ENCODE measurements around the gene RBMS1. TPM values are rescaled to one million over a fixed set of nuclear protein-coding genes. Genes with fewer than 3 reads are reported as not detected.
A peak's percentile ranks its signal among the peaks of the same experiment; 100 is the strongest.

Gene RBMS1
- total RNA-seq, 5 donors from 2014 or later (not counting 1 experiment from before 2014, with no cell fraction given) = 94.2 to 137 (median 105) TPM

- H3K36me3 Mint-ChIP-seq = peaks cover 81% of the 10 kb centered on the region
- Histone ChIP-seq H3K9me3 (no peaks in the 10 kb centered on the region), H3K36me3 (ENCODE audit: control insufficient read depth in 2 of 2, extremely low read depth in 1 of 2, insufficient read depth in 1 of 2, low read length in 1 of 2) (peaks cover 3 to 57% of the 10 kb centered on the region in 2 donors), H3K4me1 (ENCODE audit: control insufficient read depth in 1 of 2, extremely low read depth in 1 of 2, insufficient read depth in 2 of 2, low read length in 2 of 2) (peaks cover 9 to 12% of the 10 kb centered on the region in 2 experiments), H3K27ac (ENCODE audit: low read length) (no peak overlapping the region), H3K4me3 (ENCODE audit: control insufficient read depth in 1 of 2, extremely low read depth in 1 of 2, low read length in 1 of 2) (no peak overlapping the region), H3K27me3 (replicated peaks in 1 of 2; ENCODE audit: control insufficient read depth in 2 of 2, extremely low read depth in 1 of 2, insufficient read depth in 2 of 2, low read length in 1 of 2) (no peaks in the 10 kb centered on the region)
- no peaks in the 10 kb centered on the region for H3K27me3 Mint-ChIP-seq
- peaks cover 69 to 74% (median 73%) of the 10 kb centered on the region in 3 donors for H3K4me1 Mint-ChIP-seq
- H3K27ac Mint-ChIP-seq = peak overlapping the region; percentile 50 to 85
- WGBS (ENCODE audit: insufficient coverage) = 47% methylated on average over 2 of the region's 5 CpGs
- ATAC-seq (replicated peaks in 1 of 4) (peak in 1 of 4 experiments; percentile 58), DNase-seq (no peak)
- ChIA-PET POLR2A (no interaction called here), CTCF (interaction anchor here in 1 of 2 donors (0.9 kb wide), 1 partner anchor 13 kb away, joined by 3 read pairs; no protein-coding TSS in a partner anchor)
- no peaks in the 10 kb centered on the region for H3K9me3 Mint-ChIP-seq
- no peak overlapping the region for H3K4me3 Mint-ChIP-seq
Measured at GRCh38 chr2:160294339-160294803, 199.2 kb downstream of the RBMS1 start.

DNA sequence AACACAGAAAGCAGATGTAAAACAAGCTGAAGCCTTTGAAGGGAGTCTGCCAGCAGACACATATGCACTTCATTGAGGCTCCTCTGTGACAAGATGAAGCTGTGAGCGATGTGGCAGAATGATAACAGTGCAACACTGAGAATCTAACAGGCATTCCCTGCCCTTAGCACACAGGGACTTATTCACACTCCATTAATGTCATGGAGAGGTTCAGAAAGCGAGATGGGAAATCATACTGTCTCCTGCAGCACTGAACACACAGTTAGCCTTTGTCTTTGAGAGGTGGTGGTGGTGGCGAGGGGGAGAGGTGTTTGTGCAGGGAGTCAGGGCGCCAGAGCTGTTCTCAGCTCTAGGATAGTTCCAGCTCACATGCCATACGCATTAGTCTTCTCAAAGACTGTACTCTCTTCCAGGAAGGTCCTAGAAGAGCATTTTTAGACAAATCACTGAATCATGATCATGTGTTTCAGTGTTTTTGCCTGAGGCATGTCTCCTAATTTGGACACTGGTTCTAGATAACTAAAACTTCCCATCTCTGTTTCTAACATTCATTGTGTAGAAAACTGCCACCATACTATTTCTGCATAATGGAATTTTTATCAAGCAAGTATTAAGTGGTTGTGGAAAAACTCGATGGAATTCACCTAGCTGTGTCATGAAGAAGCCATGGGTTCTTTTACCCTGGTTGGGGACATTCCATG lies 200.1 kb downstream of the RBMS1 start:
- Histone ChIP-seq H3K27ac (ENCODE audit: low read length) (no peak overlapping the region), H3K27me3 (replicated peaks in 1 of 2; ENCODE audit: control insufficient read depth in 2 of 2, extremely low read depth in 1 of 2, insufficient read depth in 2 of 2, low read length in 1 of 2) (no peaks in the 10 kb centered on the region), H3K36me3 (ENCODE audit: control insufficient read depth in 2 of 2, extremely low read depth in 1 of 2, insufficient read depth in 1 of 2, low read length in 1 of 2) (peaks cover 1 to 58% of the 10 kb centered on the region in 2 donors), H3K4me3 (ENCODE audit: control insufficient read depth in 1 of 2, extremely low read depth in 1 of 2, low read length in 1 of 2) (no peak overlapping the region), H3K4me1 (ENCODE audit: control insufficient read depth in 1 of 2, extremely low read depth in 1 of 2, insufficient read depth in 2 of 2, low read length in 2 of 2) (peaks cover 9 to 12% of the 10 kb centered on the region in 2 experiments), H3K9me3 (no peaks in the 10 kb centered on the region)
- Mint-ChIP-seq H3K9me3 (no peaks in the 10 kb centered on the region), H3K4me3 (no peak overlapping the region), H3K27ac (peak overlapping the region; percentile 31 to 50), H3K4me1 (peaks cover 65% of the 10 kb centered on the region in 3 donors), H3K27me3 (no peaks in the 10 kb centered on the region), H3K36me3 (peaks cover 77% of the 10 kb centered on the region)
- DNase-seq = no peak
- POLR2A ChIA-PET = no interaction called here
- 100% methylated on average over 1 of the region's 6 CpGs for WGBS (ENCODE audit: insufficient coverage)
- CTCF ChIA-PET = interaction anchor here in 1 of 2 donors (0.6 to 0.9 kb wide), 2 partner anchors 14 to 93 kb away, joined by 3 read pairs; no protein-coding TSS in a partner anchor
- no peak for ATAC-seq (replicated peaks in 1 of 4)

DNA sequence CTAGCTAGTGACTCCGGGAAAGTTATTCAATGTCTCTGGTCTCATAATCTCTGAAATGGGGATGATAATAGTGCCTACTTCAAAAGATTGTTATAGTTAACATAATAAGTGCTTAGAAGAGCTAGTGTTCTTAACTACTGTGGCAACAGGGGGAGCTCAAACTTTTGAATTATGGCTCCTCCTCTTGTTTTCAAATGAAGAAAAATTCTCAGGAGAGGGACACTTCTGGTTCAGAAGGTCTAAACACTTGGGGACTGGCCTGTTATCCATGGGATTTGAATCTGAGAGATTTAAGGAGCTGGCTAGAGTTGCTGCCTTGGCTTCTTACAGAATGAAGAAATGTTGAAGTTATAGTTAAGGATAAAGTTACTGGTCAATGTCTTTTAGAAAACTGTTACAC lies 201.4 kb downstream of the RBMS1 start:
- Mint-ChIP-seq H3K4me1 (peaks cover 52 to 54% (median 52%) of the 10 kb centered on the region in 3 donors), H3K36me3 (peaks cover 72% of the 10 kb centered on the region), H3K4me3 (no peak overlapping the region), H3K27me3 (no peaks in the 10 kb centered on the region), H3K27ac (peak overlapping the region; percentile 27 to 76), H3K9me3 (no peaks in the 10 kb centered on the region)
- ChIA-PET CTCF (no interaction called here), POLR2A (no interaction called here)
- Histone ChIP-seq H3K9me3 (no peaks in the 10 kb centered on the region), H3K4me3 (ENCODE audit: control insufficient read depth in 1 of 2, extremely low read depth in 1 of 2, low read length in 1 of 2) (no peak overlapping the region), H3K27ac (ENCODE audit: low read length) (no peak overlapping the region), H3K36me3 (ENCODE audit: control insufficient read depth in 2 of 2, extremely low read depth in 1 of 2, insufficient read depth in 1 of 2, low read length in 1 of 2) (peaks cover 0 to 52% of the 10 kb centered on the region in 2 donors), H3K27me3 (replicated peaks in 1 of 2; ENCODE audit: control insufficient read depth in 2 of 2, extremely low read depth in 1 of 2, insufficient read depth in 2 of 2, low read length in 1 of 2) (no peaks in the 10 kb centered on the region), H3K4me1 (ENCODE audit: control insufficient read depth in 1 of 2, extremely low read depth in 1 of 2, insufficient read depth in 2 of 2, low read length in 2 of 2) (peaks cover 6 to 12% of the 10 kb centered on the region in 2 experiments)
- no CpG with 5 or more reads among the region's 1 CpG for WGBS (ENCODE audit: insufficient coverage)
- ATAC-seq (replicated peaks in 1 of 4) (no peak), DNase-seq (no peak)

DNA sequence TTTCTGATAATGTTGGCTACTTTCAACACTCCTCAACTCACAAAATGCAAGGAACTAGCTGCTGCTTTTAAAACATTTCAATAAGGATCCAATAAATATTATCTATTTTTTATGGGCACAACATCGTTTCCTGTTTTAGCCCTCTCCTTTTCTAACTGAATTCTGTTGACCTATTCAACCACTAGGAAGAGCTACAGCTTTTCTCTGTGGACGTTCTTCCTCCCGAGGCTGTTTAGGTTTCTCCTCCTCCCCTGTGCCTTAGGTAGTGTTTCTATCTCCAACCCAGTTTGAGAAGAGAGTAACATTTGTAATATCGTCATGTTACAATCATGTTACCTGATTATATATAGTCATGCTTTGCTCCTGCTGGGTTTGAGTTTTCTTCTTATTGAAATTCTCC lies 202.2 kb downstream of the RBMS1 start:
- ATAC-seq (replicated peaks in 1 of 4) (no peak), DNase-seq (no peak)
- Histone ChIP-seq H3K4me3 (ENCODE audit: control insufficient read depth in 1 of 2, extremely low read depth in 1 of 2, low read length in 1 of 2) (no peak overlapping the region), H3K9me3 (no peaks in the 10 kb centered on the region), H3K4me1 (ENCODE audit: control insufficient read depth in 1 of 2, extremely low read depth in 1 of 2, insufficient read depth in 2 of 2, low read length in 2 of 2) (peaks cover 3 to 9% of the 10 kb centered on the region in 2 experiments), H3K27ac (ENCODE audit: low read length) (no peak overlapping the region), H3K27me3 (replicated peaks in 1 of 2; ENCODE audit: control insufficient read depth in 2 of 2, extremely low read depth in 1 of 2, insufficient read depth in 2 of 2, low read length in 1 of 2) (no peaks in the 10 kb centered on the region), H3K36me3 (ENCODE audit: control insufficient read depth in 2 of 2, extremely low read depth in 1 of 2, insufficient read depth in 1 of 2, low read length in 1 of 2) (peaks cover 0 to 56% of the 10 kb centered on the region in 2 donors)
- Mint-ChIP-seq H3K27me3 (no peaks in the 10 kb centered on the region), H3K36me3 (peaks cover 71% of the 10 kb centered on the region), H3K4me1 (peaks cover 43 to 45% (median 44%) of the 10 kb centered on the region in 3 donors), H3K27ac (peak overlapping the region; percentile 53 to 76), H3K4me3 (no peak overlapping the region), H3K9me3 (no peaks in the 10 kb centered on the region)
- POLR2A ChIA-PET = interaction anchor here in 1 of 2 donors (1.0 kb wide), 1 partner anchor 21 kb away, joined by 3 read pairs; no protein-coding TSS in a partner anchor
- WGBS (ENCODE audit: insufficient coverage) = no CpG with 5 or more reads among the region's 4 CpGs
- CTCF ChIA-PET = no interaction called here

DNA sequence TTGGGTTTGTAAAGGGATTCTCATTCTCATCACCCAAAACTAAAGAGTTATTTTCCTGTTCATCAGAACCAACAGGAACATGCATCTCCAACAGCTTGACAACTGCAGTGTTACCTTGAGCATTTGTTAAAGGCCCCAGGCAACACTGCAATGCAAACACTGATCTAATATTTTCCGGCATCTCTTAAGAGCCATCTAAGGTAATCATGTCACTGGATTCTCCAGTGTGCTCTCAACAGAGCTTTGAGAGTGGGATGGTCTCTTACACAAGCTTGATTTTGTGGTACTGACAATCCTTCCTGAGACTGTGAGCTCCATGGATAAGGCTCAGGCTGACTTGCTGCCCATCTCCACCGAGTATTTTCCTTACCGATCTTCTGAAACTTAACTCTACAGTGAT lies 203.0 kb downstream of the RBMS1 start:
- ATAC-seq (replicated peaks in 1 of 4) (no peak), DNase-seq (no peak)
- Mint-ChIP-seq H3K36me3 (peaks cover 64% of the 10 kb centered on the region), H3K9me3 (no peaks in the 10 kb centered on the region), H3K4me3 (no peak overlapping the region), H3K27me3 (no peaks in the 10 kb centered on the region), H3K27ac (peak overlapping the region; percentile 53 to 76), H3K4me1 (peaks cover 36 to 38% (median 36%) of the 10 kb centered on the region in 3 donors)
- ChIA-PET CTCF (interaction anchor here in 1 of 2 donors (1.3 kb wide), 1 partner anchor 33 kb away, joined by 4 read pairs; no protein-coding TSS in a partner anchor), POLR2A (interaction anchor here in 1 of 2 donors (1.0 kb wide), 1 partner anchor 21 kb away, joined by 3 read pairs; no protein-coding TSS in a partner anchor)
- Histone ChIP-seq H3K27me3 (replicated peaks in 1 of 2; ENCODE audit: control insufficient read depth in 2 of 2, extremely low read depth in 1 of 2, insufficient read depth in 2 of 2, low read length in 1 of 2) (no peaks in the 10 kb centered on the region), H3K4me1 (ENCODE audit: control insufficient read depth in 1 of 2, extremely low read depth in 1 of 2, insufficient read depth in 2 of 2, low read length in 2 of 2) (peaks cover 0 to 2% of the 10 kb centered on the region in 2 experiments), H3K27ac (ENCODE audit: low read length) (no peak overlapping the region), H3K36me3 (ENCODE audit: control insufficient read depth in 2 of 2, extremely low read depth in 1 of 2, insufficient read depth in 1 of 2, low read length in 1 of 2) (peaks cover 0 to 55% of the 10 kb centered on the region in 2 donors), H3K4me3 (ENCODE audit: control insufficient read depth in 1 of 2, extremely low read depth in 1 of 2, low read length in 1 of 2) (no peak overlapping the region), H3K9me3 (no peaks in the 10 kb centered on the region)
- WGBS (ENCODE audit: insufficient coverage) = 100% methylated on average over 3 of the region's 3 CpGs

DNA sequence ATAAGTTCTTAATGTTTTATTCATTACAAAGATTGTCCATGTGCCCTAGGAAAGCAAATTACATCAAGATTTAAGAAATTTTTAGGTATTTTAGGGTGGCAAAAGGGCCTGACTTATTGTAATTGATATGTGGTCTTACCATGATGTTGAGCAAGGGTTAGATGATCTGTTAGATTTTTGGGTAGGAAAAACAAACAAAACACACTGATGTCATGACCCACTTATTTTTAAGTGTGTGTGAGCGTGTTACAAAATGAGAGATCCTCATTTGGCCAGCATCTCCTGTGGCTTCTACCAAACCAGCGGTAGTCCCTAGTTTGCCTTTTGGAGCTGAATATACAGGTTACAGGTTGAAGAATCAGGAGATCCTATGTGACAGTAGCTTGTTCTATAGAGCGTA lies 203.8 kb downstream of the RBMS1 start:
- no peak for ATAC-seq (replicated peaks in 1 of 4)
- Mint-ChIP-seq H3K4me3 (no peak overlapping the region), H3K4me1 (peaks cover 28 to 30% (median 28%) of the 10 kb centered on the region in 3 donors), H3K9me3 (no peaks in the 10 kb centered on the region), H3K36me3 (peaks cover 63% of the 10 kb centered on the region), H3K27ac (peak overlapping the region; percentile 65 to 72), H3K27me3 (no peaks in the 10 kb centered on the region)
- H3K36me3 ChIP-seq (ENCODE audit: control insufficient read depth in 2 of 2, extremely low read depth in 1 of 2, insufficient read depth in 1 of 2, low read length in 1 of 2) = peaks cover 0 to 61% of the 10 kb centered on the region in 2 donors
- ChIA-PET POLR2A (interaction anchor here in 1 of 2 donors (0.6 kb wide), 1 partner anchor 1335 kb away, joined by 3 read pairs; no protein-coding TSS in a partner anchor), CTCF (interaction anchor here in 1 of 2 donors (1.3 kb wide), 1 partner anchor 34 kb away, joined by 4 read pairs; no protein-coding TSS in a partner anchor)
- DNase-seq = no peak
- H3K9me3 ChIP-seq = no peaks in the 10 kb centered on the region
- no peaks in the 10 kb centered on the region for H3K27me3 ChIP-seq (replicated peaks in 1 of 2; ENCODE audit: control insufficient read depth in 2 of 2, extremely low read depth in 1 of 2, insufficient read depth in 2 of 2, low read length in 1 of 2)
- H3K4me3 ChIP-seq (ENCODE audit: control insufficient read depth in 1 of 2, extremely low read depth in 1 of 2, low read length in 1 of 2) = no peak overlapping the region
- H3K27ac ChIP-seq (ENCODE audit: low read length) = no peak overlapping the region
- 93% methylated on average over 2 of the region's 3 CpGs for WGBS (ENCODE audit: insufficient coverage)
- H3K4me1 ChIP-seq (ENCODE audit: control insufficient read depth in 1 of 2, extremely low read depth in 1 of 2, insufficient read depth in 2 of 2, low read length in 2 of 2) = no peaks in the 10 kb centered on the region

Data from T-cell (primary cell).